ENCODE data around the gene NPIPB9.
"Not testable (repeated sequence)": the region's sequence is repeated elsewhere in the genome, so short reads cannot be mapped to it uniquely, and the experiment has no call there.

DNA sequence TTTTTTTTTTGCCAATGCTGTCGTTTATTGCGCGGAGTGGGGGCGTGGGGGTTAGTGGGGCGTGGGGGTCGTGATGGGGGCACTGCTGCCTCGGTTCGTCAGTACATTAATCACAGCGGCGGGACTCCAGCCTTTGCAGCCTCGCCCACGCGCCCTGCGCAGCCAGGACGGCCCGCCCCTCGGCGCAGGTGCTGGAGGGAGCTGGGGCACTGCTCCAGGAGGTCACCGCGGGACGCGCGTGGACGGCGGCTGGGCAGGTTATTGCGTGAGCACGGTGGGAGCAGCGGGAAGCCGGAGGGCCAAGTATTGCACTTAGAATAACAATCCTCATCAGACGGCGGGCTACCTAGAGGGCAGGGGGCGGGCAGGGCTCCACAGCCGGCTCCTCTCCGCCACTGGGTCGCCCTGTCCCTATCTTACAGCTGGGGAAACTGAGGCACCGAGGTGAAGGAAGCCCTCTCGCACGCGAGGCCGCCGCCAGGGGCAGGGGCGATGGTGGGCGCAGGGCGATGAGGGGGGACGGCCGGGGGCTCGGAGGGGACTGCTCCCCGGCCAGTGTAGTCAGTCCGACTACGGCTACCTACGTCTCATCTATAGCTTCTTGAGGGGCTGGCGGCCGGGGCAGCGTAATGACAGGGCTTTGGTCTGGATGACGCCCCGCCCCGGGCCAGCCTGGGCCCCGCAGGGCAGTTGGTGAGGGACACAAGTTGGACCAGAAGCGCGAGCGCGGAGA, 4.8 kb upstream of the NPIPB9 start:
- TF ChIP-seq POLR2A (IDR thresholded peaks at IDR 0.05): not testable (repeated sequence)
- TF ChIP-seq, protein P1, sequence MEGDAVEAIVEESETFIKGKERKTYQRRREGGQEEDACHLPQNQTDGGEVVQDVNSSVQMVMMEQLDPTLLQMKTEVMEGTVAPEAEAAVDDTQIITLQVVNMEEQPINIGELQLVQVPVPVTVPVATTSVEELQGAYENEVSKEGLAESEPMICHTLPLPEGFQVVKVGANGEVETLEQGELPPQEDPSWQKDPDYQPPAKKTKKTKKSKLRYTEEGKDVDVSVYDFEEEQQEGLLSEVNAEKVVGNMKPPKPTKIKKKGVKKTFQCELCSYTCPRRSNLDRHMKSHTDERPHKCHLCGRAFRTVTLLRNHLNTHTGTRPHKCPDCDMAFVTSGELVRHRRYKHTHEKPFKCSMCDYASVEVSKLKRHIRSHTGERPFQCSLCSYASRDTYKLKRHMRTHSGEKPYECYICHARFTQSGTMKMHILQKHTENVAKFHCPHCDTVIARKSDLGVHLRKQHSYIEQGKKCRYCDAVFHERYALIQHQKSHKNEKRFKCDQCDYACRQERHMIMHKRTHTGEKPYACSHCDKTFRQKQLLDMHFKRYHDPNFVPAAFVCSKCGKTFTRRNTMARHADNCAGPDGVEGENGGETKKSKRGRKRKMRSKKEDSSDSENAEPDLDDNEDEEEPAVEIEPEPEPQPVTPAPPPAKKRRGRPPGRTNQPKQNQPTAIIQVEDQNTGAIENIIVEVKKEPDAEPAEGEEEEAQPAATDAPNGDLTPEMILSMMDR (IDR thresholded peaks at IDR 0.05 in 8 of 11, conservative IDR thresholded peaks at IDR 0.05 in 3 of 11): not testable (repeated sequence)
